ENCODE data around the gene MAPK10.

- no peak for TF ChIP-seq CTCF (IDR thresholded peaks at IDR 0.05)
- no peak for TF ChIP-seq POLR2A (IDR thresholded peaks at IDR 0.05)
Observed at GRCh38 chr4:86118711-86119110, 241.1 kb downstream of the MAPK10 start.
